ENCODE results near the gene CTNNBIP1. TPM values are rescaled to one million over a fixed set of nuclear protein-coding genes. Genes with fewer than 3 reads are reported as not detected.

The CTNNBIP1 gene
- total RNA-seq, 1 experiment from 2014 or later, result 31.4 TPM

- Mint-ChIP-seq H3K4me3 (ENCODE audit: unreplicated experiment) (no peak overlapping the region), H3K27ac (ENCODE audit: low read depth, unreplicated experiment) (no peak overlapping the region), H3K4me1 (ENCODE audit: insufficient read depth, unreplicated experiment) (peaks cover 15% of the 10 kb centered on the region), H3K36me3 (ENCODE audit: insufficient read depth, unreplicated experiment) (no peaks in the 10 kb centered on the region), H3K9me3 (ENCODE audit: unreplicated experiment) (no peaks in the 10 kb centered on the region), H3K27me3 (ENCODE audit: insufficient read depth, unreplicated experiment) (no peaks in the 10 kb centered on the region)
- POLR2A ChIA-PET, result interaction anchor here (0.7 to 2.4 kb wide), 2 partner anchors 9 to 27 kb away, joined by 4 to 9 read pairs; no protein-coding TSS in a partner anchor
- BruUV-seq (replicated peaks), result no TSS peak
- intact Hi-C loops (cut with micrococcal nuclease), result no loop called here
- DNase-seq (ENCODE audit: unreplicated experiment), result peak; percentile 85
- CTCF ChIA-PET, result interaction anchor here (1.0 to 1.8 kb wide), 3 partner anchors 8 to 24 kb away, joined by 3 to 7 read pairs (median 3); no protein-coding TSS in a partner anchor
- TF ChIP-seq, protein P1, sequence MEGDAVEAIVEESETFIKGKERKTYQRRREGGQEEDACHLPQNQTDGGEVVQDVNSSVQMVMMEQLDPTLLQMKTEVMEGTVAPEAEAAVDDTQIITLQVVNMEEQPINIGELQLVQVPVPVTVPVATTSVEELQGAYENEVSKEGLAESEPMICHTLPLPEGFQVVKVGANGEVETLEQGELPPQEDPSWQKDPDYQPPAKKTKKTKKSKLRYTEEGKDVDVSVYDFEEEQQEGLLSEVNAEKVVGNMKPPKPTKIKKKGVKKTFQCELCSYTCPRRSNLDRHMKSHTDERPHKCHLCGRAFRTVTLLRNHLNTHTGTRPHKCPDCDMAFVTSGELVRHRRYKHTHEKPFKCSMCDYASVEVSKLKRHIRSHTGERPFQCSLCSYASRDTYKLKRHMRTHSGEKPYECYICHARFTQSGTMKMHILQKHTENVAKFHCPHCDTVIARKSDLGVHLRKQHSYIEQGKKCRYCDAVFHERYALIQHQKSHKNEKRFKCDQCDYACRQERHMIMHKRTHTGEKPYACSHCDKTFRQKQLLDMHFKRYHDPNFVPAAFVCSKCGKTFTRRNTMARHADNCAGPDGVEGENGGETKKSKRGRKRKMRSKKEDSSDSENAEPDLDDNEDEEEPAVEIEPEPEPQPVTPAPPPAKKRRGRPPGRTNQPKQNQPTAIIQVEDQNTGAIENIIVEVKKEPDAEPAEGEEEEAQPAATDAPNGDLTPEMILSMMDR (IDR thresholded peaks at IDR 0.05; ENCODE audit: unreplicated experiment), result no peak
These were observed 66.5 kb downstream of the CTNNBIP1 start for GRCh38 chr1:9843576-9843945.

- ChIA-PET POLR2A (interaction anchor here (0.7 to 3.1 kb wide), 5 partner anchors 9 to 34 kb away, joined by 4 to 12 read pairs (median 5); no protein-coding TSS in a partner anchor), CTCF (interaction anchor here (0.7 to 1.8 kb wide), 5 partner anchors 9 to 55 kb away, joined by 3 to 7 read pairs (median 4); no protein-coding TSS in a partner anchor)
- Mint-ChIP-seq H3K36me3 (ENCODE audit: insufficient read depth, unreplicated experiment) (no peaks in the 10 kb centered on the region), H3K27me3 (ENCODE audit: insufficient read depth, unreplicated experiment) (no peaks in the 10 kb centered on the region), H3K27ac (ENCODE audit: low read depth, unreplicated experiment) (no peak overlapping the region), H3K9me3 (ENCODE audit: unreplicated experiment) (no peaks in the 10 kb centered on the region), H3K4me1 (ENCODE audit: insufficient read depth, unreplicated experiment) (peaks cover 16% of the 10 kb centered on the region), H3K4me3 (ENCODE audit: unreplicated experiment) (no peak overlapping the region)
- BruUV-seq (replicated peaks), result no TSS peak
- DNase-seq (ENCODE audit: unreplicated experiment), result peak; percentile 44
- TF ChIP-seq, protein P1 (IDR thresholded peaks at IDR 0.05; ENCODE audit: unreplicated experiment), result no peak
- intact Hi-C loops (cut with micrococcal nuclease), result no loop called here
These were observed 67.1 kb downstream of the CTNNBIP1 start for GRCh38 chr1:9842781-9843575.

DNA sequence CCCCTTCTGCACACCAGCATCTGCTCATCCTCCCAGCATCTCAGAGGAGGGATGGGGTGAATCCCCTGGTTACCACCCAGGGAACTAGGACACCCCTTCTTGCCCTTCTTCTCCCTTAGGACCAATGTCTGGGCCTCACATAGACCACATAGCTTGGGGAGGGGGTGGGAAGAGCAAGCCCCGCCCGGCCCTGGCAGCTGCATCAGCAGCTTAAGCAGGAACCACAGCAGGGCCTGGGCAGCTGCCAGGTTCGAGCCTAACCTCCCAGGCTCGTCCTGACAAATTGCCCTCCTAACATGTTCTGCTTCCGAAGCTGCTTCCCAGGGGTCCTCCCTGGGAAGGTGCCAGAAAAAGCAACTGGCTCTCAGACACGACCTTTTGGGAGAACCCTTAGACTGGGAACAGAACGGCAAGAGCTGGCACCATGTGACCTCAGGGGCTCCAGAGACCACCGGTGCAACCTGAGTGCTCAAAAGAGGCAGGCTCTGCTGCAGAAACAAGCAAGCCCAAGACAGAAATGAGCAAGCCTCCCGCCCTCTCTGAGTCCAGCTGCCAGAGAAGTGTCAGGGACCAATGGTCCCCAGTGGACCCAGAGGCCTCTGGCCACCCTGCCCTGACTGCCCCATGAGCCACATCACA lies 67.9 kb downstream of the CTNNBIP1 start:
- Mint-ChIP-seq H3K27ac (ENCODE audit: low read depth, unreplicated experiment) (no peak overlapping the region), H3K27me3 (ENCODE audit: insufficient read depth, unreplicated experiment) (no peaks in the 10 kb centered on the region), H3K36me3 (ENCODE audit: insufficient read depth, unreplicated experiment) (no peaks in the 10 kb centered on the region), H3K9me3 (ENCODE audit: unreplicated experiment) (no peaks in the 10 kb centered on the region), H3K4me3 (ENCODE audit: unreplicated experiment) (no peak overlapping the region), H3K4me1 (ENCODE audit: insufficient read depth, unreplicated experiment) (peaks cover 22% of the 10 kb centered on the region)
- ChIA-PET POLR2A (interaction anchor here (0.7 to 3.1 kb wide), 4 partner anchors 10 to 35 kb away, joined by 4 to 12 read pairs (median 7); no protein-coding TSS in a partner anchor), CTCF (interaction anchor here (0.7 to 1.7 kb wide), 5 partner anchors 10 to 58 kb away, joined by 3 to 6 read pairs (median 4); no protein-coding TSS in a partner anchor)
- TF ChIP-seq, protein P1 (IDR thresholded peaks at IDR 0.05; ENCODE audit: unreplicated experiment), result no peak
- BruUV-seq (replicated peaks), result no TSS peak
- DNase-seq (ENCODE audit: unreplicated experiment), result no peak
- intact Hi-C loops (cut with micrococcal nuclease), result no loop called here

DNA sequence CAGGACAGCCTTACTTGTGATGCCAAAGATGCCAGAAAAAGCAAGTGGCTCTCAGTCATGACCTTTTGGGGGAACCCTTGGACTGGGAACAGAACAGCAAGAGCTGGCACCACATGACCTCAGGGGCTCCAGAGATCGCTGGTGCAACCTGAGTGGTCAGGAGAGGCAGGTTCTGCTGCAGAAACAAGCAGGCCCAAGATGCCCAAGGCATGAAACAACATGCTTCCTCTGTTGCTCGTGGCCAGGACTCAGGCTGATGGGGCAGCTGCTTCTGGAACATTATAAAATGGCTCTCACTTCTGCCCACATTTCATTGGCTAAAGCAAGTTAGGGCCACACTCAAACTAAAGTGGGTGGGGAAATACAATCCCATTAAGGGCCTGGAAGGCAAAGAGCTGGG lies 68.6 kb downstream of the CTNNBIP1 start:
- no peaks in the 10 kb centered on the region for H3K27me3 Mint-ChIP-seq (ENCODE audit: insufficient read depth, unreplicated experiment)
- H3K27ac Mint-ChIP-seq (ENCODE audit: low read depth, unreplicated experiment), result no peak overlapping the region
- ChIA-PET POLR2A (interaction anchor here (1.6 to 3.1 kb wide), 3 partner anchors 11 to 19 kb away, joined by 5 to 12 read pairs (median 9); no protein-coding TSS in a partner anchor), CTCF (interaction anchor here (0.7 to 1.7 kb wide), 3 partner anchors 27 to 57 kb away, joined by 3 to 6 read pairs (median 6); no protein-coding TSS in a partner anchor)
- H3K4me3 Mint-ChIP-seq (ENCODE audit: unreplicated experiment), result no peak overlapping the region
- TF ChIP-seq, protein P1 (IDR thresholded peaks at IDR 0.05; ENCODE audit: unreplicated experiment), result no peak
- H3K4me1 Mint-ChIP-seq (ENCODE audit: insufficient read depth, unreplicated experiment), result peaks cover 28% of the 10 kb centered on the region
- BruUV-seq (replicated peaks), result no TSS peak
- no peaks in the 10 kb centered on the region for H3K36me3 Mint-ChIP-seq (ENCODE audit: insufficient read depth, unreplicated experiment)
- intact Hi-C loops (cut with micrococcal nuclease), result no loop called here
- no peaks in the 10 kb centered on the region for H3K9me3 Mint-ChIP-seq (ENCODE audit: unreplicated experiment)
- DNase-seq (ENCODE audit: unreplicated experiment), result no peak

All from MCF 10A (cell line).